ENCODE data around the gene TNFSF9. TPM values are rescaled to one million over a fixed set of nuclear protein-coding genes. Genes with fewer than 3 reads are reported as not detected.

The TNFSF9 gene
- total and polyA plus RNA-seq, 2 of the 8 experiments (the other 6 are each of a cell fraction or from before 2014, with no cell fraction given): 1.7 to 4.4 TPM

DNA sequence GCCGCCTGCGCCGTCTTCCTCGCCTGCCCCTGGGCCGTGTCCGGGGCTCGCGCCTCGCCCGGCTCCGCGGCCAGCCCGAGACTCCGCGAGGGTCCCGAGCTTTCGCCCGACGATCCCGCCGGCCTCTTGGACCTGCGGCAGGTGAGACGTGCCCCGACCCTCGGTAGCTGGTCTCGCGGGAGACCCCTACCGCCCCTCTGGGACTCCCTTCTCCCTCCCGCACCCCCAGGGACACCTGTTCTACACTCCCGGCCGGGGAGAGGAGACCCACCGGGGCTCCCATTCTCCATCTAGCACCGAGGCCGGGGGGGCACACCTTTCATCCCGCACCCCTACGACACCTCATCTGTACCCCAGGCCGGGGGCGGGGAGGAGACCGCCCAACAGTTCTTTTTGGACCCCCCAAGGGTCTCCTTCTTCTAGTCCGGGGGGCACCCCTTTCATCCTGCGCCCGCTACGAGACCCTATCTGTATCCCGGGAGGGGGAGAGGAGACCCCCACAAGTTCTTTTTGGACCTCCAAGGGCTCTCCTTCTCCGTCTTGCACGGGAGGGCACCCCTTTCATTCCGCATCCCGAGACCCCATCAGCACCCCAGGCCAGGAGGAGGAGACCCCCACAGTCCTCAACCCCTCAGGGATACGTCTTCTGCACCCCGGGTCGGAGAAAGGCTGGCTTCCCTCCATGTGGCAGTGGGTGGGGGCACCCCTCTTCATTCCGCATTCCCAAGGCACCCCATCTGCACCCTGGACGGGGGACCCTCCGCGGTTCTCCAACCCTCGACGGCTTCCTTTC is 533 bp downstream of the TNFSF9 start:
- WGBS, 2 experiments (ENCODE audit: extremely low coverage in 1 of 2, insufficient coverage in 1 of 2, insufficient read length in 1 of 2, insufficient replicate concordance in 2 of 2, low coverage in 1 of 2, low lambda C conversion rate in 2 of 2, missing lambda C conversion rate in 1 of 2): 8% methylated on average over 43 of the region's 57 CpGs; no CpG with 5 or more reads in 1 of the 2 experiments
- no peak overlapping the region for H4K8ac ChIP-seq (ENCODE audit: extremely low read depth, insufficient read depth, low read length)
- H2BK15ac ChIP-seq (ENCODE audit: low read length): no peak overlapping the region
- peaks cover 5 to 29% (median 19%) of the 10 kb centered on the region in 4 experiments for H3K4me1 ChIP-seq (replicated peaks in 1 of 4; ENCODE audit: control insufficient read depth in 3 of 4, insufficient read depth in 4 of 4, low read length in 3 of 4)
- ChIA-PET POLR2A (ENCODE audit: partially characterized antibody) (interaction anchor here (0.7 to 6.7 kb wide), 25 partner anchors 10 to 568 kb away, joined by 3 to 72 read pairs (median 3); partner anchors contain the start of genes CD70, GPR108 and SLC25A23), CTCF (ENCODE audit: partially characterized antibody) (interaction anchor here (1.2 to 1.4 kb wide), 2 partner anchors 20 to 238 kb away, joined by 3 to 4 read pairs; no protein-coding TSS in a partner anchor)
- FAIRE-seq (no peak), DNase-seq (ENCODE audit: low read depth in 1 of 2, low spot score in 2 of 2) (no peak)
- peak overlapping the region in 2 of 4 experiments; percentile 4 to 69; a peak in 1 of 7 replicates for H3K9ac ChIP-seq (replicated peaks in 1 of 4; ENCODE audit: extremely low read depth in 1 of 4, low read depth in 3 of 4, low read length in 3 of 4)
- no peak overlapping the region for H2BK5ac ChIP-seq (ENCODE audit: low read depth, low read length)
- H3K9me3 ChIP-seq (ENCODE audit: insufficient read depth in 2 of 2, low read depth in 1 of 2, low read length in 1 of 2): no peaks in the 10 kb centered on the region
- H2BK120ac ChIP-seq (replicated peaks; ENCODE audit: low read depth, low read length): no peak overlapping the region
- no peak overlapping the region for H3K23ac ChIP-seq (ENCODE audit: insufficient read length)
- H3K79me1 ChIP-seq (ENCODE audit: low read depth, low read length): peaks cover 4% of the 10 kb centered on the region
- 0 out of 2 replicates have a peak overlapping the region, but pooled peaks have one; percentile 84 for H2AK5ac ChIP-seq (ENCODE audit: low read depth, low read length)
- H4K91ac ChIP-seq (replicated peaks; ENCODE audit: insufficient read length, low read length): no peak overlapping the region
- H3K56ac ChIP-seq (replicated peaks; ENCODE audit: insufficient read length, low read depth, low read length): no peak overlapping the region
- no peak overlapping the region for H3K4ac ChIP-seq (replicated peaks; ENCODE audit: insufficient read length, low read depth, low read length)
- peaks cover 20% of the 10 kb centered on the region for H3K23me2 ChIP-seq (ENCODE audit: low read depth, low read length)
- no peak overlapping the region for H3K14ac ChIP-seq (ENCODE audit: insufficient read length)
- H3K4me3 ChIP-seq (ENCODE audit: extremely low read depth in 1 of 4, insufficient read depth in 2 of 4, low read depth in 3 of 4, low read length in 4 of 4): peak overlapping the region; percentile 68 to 89 (median 72)
- H3K27ac ChIP-seq (ENCODE audit: low read depth, low read length): no peak overlapping the region
- no peak overlapping the region for H4K5ac ChIP-seq (ENCODE audit: insufficient read length, low read depth, low read length)
- no peak for TF ChIP-seq CTBP2 (IDR thresholded peaks at IDR 0.05; ENCODE audit: borderline replicate concordance, insufficient read depth, insufficient read length, low read length)
- TF ChIP-seq CBX5 (IDR thresholded peaks at IDR 0.05; ENCODE audit: low read depth, low read length): no peak
- no peak for TF ChIP-seq POLR2AphosphoS5 (IDR thresholded peaks at IDR 0.05; ENCODE audit: low read depth, low read length)
- no peak for TF ChIP-seq CEBPB (IDR thresholded peaks at IDR 0.05; ENCODE audit: low read depth, low read length)
- peak; percentile 39 for TF ChIP-seq EZH2 (IDR thresholded peaks at IDR 0.05; ENCODE audit: low read depth, low read length, severe bottlenecking)
- peak; percentile 56; the same call in 1 of the 2 replicates for TF ChIP-seq SUZ12 (IDR thresholded peaks at IDR 0.05; ENCODE audit: low read length)
- TF ChIP-seq BRCA1 (IDR thresholded peaks at IDR 0.05; ENCODE audit: low read depth, low read length): no peak
- TF ChIP-seq KDM4A (IDR thresholded peaks at IDR 0.05; ENCODE audit: low read depth, low read length, severe bottlenecking): peak; percentile 37
- no peak for TF ChIP-seq SIRT6 (IDR thresholded peaks at IDR 0.05; ENCODE audit: low read length)
- TF ChIP-seq KDM1A (IDR thresholded peaks at IDR 0.05; ENCODE audit: borderline replicate concordance, low read length): no peak
- no peak overlapping the region for H2BK12ac ChIP-seq (ENCODE audit: low read depth, low read length)
- H3K36me3 ChIP-seq (ENCODE audit: control insufficient read depth in 2 of 4, insufficient read depth in 4 of 4, low read length in 3 of 4): no peaks in the 10 kb centered on the region; a peak in 1 of 8 replicates
- no peak overlapping the region for H2BK20ac ChIP-seq (ENCODE audit: low read length)
- peak overlapping the region; percentile 98 to 100 for H3K4me2 ChIP-seq (ENCODE audit: insufficient read depth in 1 of 2, low read depth in 2 of 2, low read length in 2 of 2)
- peaks cover 17 to 43% (median 39%) of the 10 kb centered on the region in 4 experiments for H3K27me3 ChIP-seq (replicated peaks in 1 of 4; ENCODE audit: control insufficient read depth in 3 of 4, extremely low read depth in 1 of 4, insufficient read depth in 3 of 4, low read length in 3 of 4)
- peaks cover 0 to 4% of the 10 kb centered on the region in 2 experiments for H4K20me1 ChIP-seq (replicated peaks in 1 of 2; ENCODE audit: control insufficient read depth in 1 of 2, insufficient read depth in 2 of 2, low read length in 2 of 2)
- no peaks in the 10 kb centered on the region for H3K79me2 ChIP-seq (ENCODE audit: control insufficient read depth in 1 of 2, insufficient read depth in 2 of 2, low read length in 2 of 2)
- H2AFZ ChIP-seq (ENCODE audit: low read length): no peak overlapping the region
- peak overlapping the region; percentile 71; the same call in 1 of the 2 replicates for H3K18ac ChIP-seq (ENCODE audit: extremely low read depth, low read length)

Data from H1 (cell line).